ENCODE data around the gene KCNMA1.

Gene KCNMA1

GRCh38 chr10:76840802-76841201 lies 796.8 kb downstream of the KCNMA1 start:
- no peak for DNase-seq

GRCh38 chr10:76839276-76839675 lies 798.3 kb downstream of the KCNMA1 start:
- no peak for DNase-seq

DNA sequence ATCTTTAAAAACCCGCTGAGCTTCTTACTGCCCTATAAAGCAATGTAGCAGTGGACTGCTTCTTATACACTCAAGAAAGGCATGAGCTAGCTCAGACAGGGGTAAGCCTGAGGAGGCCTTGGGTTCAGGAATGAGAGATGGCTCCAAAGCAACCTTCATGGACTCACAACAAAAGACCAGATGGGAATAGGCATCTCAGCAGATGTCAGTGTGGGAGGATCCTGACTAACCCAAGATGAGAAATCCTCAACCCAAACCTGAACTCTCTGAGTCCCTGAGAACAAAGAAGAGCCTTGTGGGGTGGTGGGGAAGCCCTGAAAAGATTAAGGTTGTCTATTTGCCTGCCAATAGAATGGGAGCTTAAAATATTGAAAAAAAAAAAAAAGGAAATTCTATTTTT lies 807.4 kb downstream of the KCNMA1 start:
- DNase-seq: no peak

DNA sequence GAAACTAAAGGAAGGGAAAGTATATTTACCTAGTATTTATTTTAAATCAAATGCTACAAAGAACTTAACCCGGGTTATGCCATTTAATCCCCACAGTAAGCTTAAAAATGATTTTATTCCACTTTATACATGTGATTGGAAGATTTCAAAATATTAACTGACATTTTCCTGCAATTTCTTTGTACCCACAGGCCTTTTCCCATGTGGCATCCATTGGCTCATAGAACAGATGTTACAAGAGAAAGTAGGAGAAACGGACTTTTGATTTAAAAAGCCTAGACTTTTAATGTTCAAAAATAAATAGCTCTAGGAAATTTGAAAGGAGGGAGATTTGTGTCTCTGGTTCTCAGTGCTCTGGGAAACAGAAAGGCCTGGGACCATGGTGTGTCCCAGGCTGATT lies 807.9 kb downstream of the KCNMA1 start:
- no peak for DNase-seq

Measured in stimulated activated CD4-positive, alpha-beta T cell treated with anti-CD3 and anti-CD28 coated beads, Interleukin-2, amount 100 ng/mL, for 24 hours (primary cell).